Hematopoietic multipotent progenitor cell treated with erythropoietin and hydrocortisone succinate and interleukin-3 and kit ligand, for 17 days (in vitro differentiated cells): Measurements from ENCODE around the gene CCDC88C.
A peak's percentile ranks its signal among the peaks of the same experiment; 100 is the strongest.

Experiments
- DNase-seq: peaks from one replicate; pipeline ENCODE4 v3.0.0-alpha.2; 2015; ENCODE audit warnings: low spot score

Gene CCDC88C

DNA sequence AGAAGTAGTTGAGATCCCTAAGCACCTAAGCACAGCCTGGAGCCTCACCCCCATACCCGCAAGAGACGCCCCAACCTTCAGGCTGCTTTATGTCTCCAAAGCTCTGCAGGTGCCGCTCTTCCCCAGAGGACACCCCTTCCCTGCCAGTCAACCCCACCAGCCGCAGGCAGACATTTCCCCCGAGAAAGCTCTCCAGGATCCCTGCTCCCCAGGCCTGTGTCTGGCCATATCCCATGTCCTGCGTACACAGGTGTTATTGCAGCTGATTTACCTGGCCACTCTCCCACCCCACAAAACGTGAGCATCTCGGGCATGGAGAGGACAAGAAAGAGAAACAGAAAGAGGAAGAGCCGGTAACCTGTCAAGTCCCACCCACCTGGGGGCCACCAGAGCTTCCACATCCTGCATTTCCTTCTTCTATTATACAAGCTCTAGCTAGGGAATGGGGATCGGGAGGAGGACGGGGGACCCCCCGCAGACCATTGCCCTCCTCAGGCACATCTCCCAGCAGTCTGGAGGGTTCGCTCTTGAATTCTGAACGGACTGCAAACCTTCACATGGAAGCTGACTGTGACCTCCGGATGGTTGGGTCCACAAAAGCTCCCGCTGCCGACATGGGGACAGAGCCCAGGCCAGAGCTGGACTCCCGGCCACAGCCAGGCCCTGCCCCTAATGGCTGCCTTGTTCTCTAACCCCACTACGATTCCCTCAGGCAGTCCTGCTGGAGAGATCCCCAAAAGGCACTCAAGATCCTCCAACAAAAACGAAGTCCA, 17.6 kb downstream of the CCDC88C start:
- peak; percentile 43 for DNase-seq

GRCh38 chr14:91398707-91399106, 18.9 kb downstream of the CCDC88C start:
- no peak for DNase-seq

DNA sequence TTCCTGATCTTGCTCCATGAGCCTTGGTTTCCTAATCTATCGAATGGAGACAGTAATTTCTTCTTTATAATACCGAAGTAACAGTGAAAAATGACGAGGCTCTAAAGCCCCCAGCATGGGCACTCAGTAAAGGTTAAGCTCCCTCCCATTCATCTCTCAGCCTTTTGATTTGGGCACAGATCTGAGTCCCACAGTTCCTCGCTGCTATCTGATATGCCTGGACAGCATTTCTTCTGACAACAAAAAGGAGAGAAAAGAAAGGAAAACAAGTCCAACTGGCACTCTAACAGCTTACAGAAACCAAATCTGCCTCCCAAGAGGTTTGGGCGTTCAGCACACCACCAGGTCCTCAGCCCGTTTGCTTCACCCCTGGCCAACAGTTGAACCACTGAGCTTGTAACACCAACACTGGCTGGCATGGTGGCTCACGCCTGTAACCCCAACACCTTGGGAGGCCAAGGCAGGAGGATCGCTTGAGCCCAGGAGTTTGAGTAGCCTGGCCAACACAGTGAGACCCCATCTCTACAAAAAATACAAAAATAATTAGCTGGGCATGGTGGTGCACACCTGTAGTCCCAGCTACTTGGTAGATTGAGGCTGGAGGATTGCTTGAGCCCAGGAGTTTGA, 19.5 kb downstream of the CCDC88C start:
- peak; percentile 21 for DNase-seq

DNA sequence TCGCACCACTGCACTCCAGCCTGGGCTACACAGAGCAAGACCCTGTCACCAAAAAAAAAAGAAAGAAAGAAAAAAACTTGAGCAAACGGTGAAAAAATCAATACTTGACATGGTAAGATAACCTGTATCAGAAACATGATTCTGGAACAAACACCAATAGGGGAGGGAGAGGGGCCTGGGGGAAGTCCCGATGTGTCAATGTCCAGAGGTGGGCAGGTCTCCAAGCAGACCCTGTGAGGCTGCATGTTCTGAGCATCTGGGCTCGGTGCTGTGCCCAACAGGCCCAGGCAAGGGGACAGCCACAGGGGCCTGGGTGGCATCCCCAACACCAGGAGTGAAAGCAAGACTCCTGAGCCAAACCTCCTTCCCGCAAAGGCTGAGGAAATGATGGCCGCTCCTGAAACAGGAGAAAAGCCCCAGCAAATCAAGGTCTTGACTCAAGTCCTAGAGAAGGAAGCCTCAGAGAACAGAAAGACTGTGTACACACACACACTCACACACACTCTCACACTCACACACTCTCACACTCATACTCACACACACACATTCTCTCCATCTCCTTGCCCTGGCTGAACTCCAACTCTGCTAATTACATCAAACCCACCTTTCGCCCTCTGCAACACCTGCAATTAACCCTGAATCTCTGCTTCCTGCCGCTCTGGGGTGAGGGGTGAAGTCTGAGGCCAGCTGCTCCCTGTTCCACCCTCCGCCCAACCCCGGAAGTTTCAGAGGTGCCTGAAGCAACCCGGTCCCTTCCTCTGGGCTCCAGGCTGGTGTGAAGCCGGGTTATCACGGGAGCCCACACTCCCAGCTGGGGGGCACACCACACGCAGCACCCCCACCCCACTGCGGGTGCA, 20.4 kb downstream of the CCDC88C start:
- DNase-seq = peak; percentile 21

DNA sequence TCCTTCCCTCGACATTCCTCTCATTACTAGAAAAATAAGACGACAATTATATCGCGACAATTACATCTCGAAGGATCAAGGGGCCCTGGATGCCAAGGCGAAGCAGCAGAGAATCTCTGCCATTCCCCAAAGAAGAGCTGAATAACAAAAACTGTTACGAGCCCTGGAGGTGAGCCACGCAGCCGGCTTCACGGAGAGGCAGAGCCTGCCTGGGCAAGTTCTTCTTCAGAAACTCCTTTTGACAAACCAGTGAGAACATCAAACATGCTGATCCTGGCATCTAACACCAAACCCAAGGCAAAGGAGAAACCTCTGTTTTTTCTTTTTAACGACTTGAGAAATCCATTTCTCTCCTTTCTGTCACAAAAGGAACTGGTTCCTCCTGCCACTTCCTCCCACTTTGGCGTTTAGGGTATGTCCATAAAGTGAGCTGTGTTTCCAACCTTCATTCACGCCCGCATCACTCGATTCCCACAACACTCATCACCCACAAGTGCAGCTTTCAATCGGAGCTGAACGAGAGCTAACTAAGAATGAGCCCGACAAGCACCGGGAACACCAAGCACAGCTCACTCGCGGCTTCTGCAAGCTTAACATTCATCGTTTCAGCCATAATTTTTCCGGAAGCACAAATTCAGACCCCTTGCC, 21.5 kb downstream of the CCDC88C start:
- DNase-seq = no peak

DNA sequence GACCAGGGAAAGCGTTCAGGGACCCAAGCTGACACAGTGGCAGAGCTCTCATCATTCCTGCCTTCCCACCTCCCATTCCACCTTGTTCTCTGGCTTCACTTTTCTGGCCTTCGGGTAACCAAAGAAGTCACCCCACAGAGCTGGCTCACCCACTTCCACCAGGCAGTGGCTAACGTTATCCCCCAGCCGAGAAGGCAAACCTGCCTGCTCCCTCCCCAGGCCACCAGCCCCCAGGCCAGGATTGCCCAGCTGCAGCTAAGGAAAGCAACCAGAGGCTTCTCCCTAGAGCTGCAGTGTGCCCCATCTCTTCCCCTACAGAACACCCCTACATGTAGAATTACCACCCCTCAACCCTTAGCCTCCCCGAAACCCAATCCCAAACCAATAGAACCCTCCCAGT, 22.2 kb downstream of the CCDC88C start:
- DNase-seq = no peak

- no peak for DNase-seq
These were observed 23.2 kb downstream of the CCDC88C start for GRCh38 chr14:91394105-91395081.

DNA sequence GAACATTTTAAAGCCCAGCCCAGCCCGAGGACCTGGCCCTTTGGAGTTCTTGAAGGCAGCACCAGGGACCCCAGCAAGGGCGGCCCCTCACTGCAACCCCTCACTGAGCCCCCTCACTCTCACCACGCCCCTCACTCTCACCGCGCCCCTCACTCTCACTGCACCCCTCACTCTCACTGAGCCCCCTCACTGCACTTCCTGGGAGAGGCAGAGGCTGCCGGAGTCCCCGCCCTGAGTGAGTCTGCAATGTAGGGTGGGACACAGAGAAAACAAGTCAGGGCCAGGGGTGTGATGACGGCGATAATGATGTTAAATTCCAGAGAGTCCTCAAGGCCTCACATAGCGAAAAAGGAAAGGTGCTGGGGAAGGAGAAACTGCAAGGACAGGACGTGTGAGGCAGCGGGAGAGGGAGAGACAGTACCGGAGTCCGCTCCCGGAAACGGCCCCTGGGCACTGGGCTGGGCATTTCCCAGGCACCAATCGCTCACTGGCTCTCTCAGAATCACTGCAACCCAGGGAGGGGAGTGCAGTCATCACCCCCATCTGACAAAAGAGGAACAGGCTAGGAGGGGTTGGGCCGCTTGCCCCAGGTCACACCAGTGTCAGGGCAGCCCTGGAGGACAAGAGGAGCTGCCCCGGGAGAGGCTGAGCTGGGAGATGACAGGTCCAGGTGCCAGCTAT, 24.9 kb downstream of the CCDC88C start:
- DNase-seq = no peak

- DNase-seq = peak; percentile 19
These were observed 27.3 kb downstream of the CCDC88C start for GRCh38 chr14:91390165-91390778.

DNA sequence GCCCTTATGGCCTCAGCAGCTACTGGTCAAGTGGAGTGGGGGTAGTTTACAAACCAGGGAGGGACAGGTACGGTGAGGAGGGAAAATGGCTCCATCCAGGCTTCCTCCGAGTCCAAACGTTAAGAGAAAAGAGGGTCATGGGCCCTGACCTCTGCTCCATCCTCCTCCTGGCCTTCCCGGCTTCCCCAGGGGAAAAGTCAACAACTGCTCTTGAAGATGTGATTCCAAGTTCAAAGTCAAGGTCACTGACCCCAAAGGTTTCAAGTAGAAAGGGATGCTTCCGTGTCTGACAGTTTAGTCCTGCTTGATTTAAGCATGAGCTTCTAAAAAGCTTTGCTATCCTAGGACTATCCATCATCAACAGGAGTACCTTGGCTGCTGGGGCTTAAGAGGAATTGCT, 28.5 kb downstream of the CCDC88C start:
- DNase-seq = no peak

DNA sequence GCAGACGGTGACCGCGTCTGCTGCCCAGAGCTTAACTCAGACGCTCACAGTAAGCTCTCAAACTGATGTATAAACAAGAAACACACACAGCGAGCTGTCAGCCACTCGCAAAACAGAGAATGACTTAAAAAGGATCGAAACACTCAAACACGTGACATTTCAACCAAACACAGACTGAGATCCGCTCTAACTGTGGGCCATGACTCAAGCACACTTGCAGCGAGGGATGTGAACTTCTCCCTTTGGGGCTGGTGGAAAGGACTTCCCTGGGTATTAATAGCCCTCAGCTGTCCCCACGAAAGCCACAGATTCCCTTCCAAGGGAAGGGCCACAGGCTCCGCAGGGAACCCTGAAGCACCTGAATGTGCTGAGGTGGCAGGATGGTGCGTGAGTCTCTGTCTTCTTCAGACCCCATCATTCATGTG, 29.1 kb downstream of the CCDC88C start:
- DNase-seq = no peak

- DNase-seq = no peak
These were observed 29.7 kb downstream of the CCDC88C start for GRCh38 chr14:91387951-91388381.

DNA sequence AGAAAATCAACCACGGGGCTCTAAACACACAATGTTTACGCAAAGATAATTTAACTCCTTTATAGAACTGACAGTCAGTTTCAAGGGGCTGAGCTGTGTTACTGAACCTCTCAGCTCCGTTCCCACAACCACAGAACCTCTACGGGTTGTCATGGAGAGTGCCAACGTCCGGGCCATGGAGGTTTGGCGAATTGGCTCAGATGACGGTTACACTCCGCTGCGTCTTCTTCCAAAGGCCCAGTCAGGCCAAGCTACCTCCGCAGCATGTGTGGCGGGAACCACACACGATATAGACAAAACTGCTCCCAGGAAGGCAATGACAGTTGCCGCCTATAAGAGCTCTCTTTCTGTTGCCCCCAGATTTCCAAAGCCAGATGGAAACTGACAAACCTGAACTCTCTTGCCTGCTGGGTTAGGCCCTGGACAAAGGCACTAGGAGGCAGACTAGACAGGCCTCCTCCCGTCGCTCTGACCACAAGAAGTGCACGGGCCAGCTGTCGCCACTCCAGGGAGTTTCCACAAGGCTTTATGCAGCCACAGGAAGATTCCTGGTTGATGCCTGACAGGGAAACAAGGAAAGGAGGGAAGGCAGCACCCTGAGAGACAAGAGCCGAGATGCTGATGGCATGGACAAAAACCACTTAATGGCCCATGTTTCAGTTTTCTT, 30.3 kb downstream of the CCDC88C start:
- DNase-seq = no peak

GRCh38 chr14:91385697-91386096, 31.9 kb downstream of the CCDC88C start:
- no peak for DNase-seq

- DNase-seq = no peak
These were observed 32.4 kb downstream of the CCDC88C start for GRCh38 chr14:91385224-91385623.

DNA sequence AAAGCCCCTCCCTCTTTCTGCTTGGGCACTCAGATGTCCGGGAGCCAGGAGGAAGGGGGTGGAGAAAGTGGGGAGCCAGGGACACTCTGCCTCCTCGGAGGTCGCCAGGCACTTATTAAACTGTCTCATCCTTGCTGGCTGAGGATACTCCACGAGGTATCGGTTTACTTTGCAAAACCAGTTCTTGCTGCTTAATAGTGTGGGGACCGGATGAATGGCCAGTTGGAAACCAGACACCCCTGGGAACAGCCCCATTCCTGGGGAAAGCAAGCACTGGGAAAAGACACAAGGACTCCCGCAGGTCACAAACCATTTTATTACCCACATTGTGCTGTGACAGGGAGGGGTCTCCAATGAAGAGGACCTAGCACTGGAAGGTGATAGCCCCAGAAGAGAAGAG, 34.2 kb downstream of the CCDC88C start:
- no peak for DNase-seq

DNA sequence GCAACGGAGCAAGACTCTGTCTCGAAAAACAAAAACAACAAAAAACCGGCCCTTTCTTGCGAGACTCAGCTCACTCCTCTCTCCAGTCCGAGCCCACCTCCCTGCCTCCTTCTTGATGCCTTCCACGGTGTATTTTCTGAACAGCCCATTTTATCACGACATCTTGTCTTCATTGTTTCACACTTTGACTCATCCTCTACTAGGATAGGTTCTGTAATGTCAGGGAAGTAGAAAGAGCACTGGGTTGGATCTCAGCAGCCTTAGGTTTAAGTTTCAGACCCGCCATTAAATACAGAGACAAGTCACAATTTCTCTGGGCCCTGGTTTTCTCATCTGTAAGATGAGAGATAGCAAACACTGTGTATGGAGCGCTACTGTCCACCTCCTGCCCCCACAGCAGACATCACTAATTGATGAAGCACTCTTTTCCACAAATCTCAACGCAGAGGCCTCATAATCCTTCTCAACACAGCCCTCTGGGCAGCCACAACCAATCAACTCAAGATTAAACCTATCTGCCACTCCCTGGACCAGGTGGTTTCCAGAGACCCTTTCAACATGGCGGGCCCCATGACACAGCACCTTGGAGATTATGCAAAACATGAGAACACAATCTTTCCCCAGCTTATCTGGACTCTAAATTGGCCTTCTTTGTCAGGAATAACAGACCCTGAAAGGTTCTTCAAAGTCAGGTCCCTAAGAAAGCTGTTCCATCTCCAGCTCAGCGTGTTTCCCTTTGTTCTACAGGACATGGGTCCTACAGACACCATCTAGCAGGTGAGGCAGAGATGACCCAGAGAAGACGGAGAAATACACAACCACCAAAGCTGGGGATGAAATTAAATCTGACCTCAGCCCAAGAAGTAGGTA, 35.6 kb downstream of the CCDC88C start:
- DNase-seq = no peak

DNA sequence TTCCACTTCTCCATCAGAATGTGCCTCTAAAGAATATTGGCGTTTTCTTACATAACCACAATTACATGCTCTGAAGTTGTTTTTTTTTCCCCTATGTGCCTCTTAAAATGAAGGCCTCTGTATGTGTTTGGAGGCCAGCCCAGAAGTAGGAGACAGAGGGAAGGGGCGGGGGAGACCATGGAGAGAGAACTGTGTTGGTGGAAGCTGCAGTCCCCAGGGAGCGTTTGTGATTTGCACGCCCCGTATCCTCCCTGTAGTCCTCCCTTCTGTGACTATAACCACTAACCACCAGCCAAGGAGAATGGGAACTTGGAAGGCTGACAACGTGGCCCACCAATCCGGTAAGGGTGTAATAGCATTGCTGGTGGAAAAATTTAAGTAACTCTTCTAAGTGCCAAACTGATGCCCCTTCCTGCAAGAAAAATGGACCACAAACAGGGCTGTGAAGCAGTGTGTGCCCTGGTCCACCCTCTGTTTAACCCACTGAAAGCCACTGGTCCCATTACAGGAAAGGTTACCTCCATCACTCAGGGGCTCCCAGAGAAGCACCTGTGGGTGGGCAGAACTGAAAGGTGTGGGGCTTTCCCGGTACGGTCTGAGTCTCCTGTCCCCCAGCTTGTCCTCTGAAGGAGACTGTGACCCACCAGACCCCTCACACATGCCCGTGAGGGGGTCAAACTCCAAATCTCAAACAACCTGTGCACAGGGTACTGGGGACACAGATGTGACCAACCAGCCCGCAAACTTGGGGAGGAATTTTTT, 36.8 kb downstream of the CCDC88C start:
- no peak for DNase-seq
